KBM-7 (cell line): Measurements from ENCODE around the gene MED28.
"Not testable (repeated sequence)": the region's sequence is repeated elsewhere in the genome, so short reads cannot be mapped to it uniquely, and the experiment has no call there.

Source experiments
- DNase-seq: peaks from one replicate; pipeline ENCODE4 v3.0.0-alpha.2; 2015
- in situ Hi-C: fragments of 300-500 bp; cut with MboI; formaldehyde crosslinking; loops from 2 replicates; pipeline ENCODE4 v1.14.3; 2020; ENCODE audit warnings: low sequenced_read_pairs, low pct_unique_long_range_greater_than_20kb, mixed read lengths

The MED28 gene

DNA sequence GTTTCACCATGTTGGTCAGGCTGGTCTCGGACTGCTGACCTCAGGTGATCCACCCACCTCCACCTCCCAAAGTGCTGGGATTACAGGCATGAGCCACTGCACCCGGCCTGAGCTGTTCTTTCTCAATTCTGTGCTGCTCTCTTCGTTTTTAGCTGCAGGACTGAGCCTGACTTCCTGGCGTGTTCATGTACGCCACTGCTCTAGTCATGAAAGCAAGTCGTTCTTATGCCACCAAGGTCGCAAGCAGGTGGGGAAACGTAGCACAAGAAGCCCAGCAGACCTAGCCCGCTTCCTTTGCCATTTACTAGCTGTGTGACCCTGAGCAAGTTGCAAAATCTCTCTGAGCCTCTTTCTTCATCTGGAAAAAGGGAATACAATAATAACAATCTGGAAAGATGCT lies 43.4 kb downstream of the MED28 start:
- DNase-seq, result no peak
- in situ Hi-C loops, result no loop called here

DNA sequence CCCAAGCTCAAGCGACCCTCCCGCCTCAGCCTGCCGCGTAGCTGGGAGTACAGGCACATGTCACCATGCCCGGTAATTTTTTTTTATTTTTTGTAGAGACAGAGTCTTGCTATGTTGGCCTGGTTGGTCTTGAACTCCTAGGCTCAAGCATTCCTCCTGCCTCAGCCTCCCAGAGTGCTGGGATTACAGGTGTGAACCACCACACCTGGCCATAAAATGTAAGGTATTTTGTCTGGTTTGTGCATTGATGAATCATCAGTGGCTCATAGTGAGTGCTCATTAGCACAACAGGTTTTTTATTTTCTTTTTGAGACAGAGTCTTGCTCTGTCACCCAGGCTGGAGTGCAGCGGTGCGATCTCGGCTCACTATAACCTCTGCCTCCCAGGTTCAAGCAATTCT lies 44.8 kb downstream of the MED28 start:
- in situ Hi-C loops, result not testable (repeated sequence)

DNA sequence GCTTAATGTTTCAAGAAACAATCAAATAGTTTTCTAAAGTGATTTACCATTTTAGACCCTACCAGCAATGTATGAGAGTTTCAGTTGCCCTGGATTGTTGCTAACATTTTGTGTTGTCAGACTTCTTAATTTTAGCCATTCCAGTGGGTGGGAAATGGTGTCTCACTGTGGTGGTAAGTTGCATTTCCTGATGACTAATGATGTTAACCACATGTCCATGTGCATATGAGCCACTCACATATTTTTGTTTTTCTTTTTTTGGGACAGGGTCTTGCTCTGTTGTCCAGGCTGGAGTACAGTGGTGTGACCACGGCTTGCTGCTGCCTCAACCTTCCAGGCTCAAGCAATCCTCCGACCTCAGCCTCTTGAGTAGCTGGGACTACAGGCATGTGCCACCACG lies 48.3 kb downstream of the MED28 start:
- in situ Hi-C loops, result no loop called here
- DNase-seq, result no peak

More for the DNA sequence above, 44.8 kb downstream of the MED28 start:
- not testable (repeated sequence) for DNase-seq

DNA sequence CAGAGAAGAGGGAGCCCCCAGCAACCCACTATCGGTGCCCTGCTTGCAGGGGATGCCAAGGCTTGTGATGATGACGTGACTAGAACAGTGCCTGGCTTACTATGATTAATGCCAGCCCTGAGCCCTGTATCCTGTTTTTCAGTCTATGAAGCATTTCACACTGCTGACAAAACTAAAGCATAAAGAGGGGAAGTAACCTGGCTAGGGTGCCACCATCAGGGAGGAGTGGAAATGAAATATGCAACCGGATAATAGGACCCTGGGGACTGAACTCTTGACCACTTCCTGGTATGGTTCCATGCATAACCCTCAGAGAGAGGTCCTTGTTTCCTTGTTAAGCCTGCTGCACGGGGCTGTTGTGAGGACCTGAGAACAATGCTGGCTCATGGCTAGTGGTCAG lies 50.3 kb downstream of the MED28 start:
- in situ Hi-C loops, result no loop called here
- DNase-seq, result peak; percentile 83

DNA sequence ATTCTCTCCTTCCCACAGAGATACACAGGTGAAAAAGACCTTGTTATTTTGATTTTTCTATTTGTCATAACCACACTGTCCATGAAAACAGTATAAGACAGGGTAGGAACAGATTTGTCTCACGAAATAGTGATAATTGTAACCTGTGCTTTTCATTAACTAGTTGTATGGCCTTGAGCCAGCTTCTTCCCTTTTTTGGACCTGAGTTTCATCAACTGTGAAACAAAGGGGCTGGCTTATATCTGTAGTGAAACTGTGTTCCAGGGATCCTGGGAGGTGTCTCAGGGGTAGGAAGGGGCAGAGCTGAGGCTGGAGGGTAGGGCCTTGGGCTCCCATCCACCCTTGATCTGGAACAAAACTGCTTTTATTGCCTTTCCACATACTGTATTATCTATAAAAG lies 50.9 kb downstream of the MED28 start:
- no peak for DNase-seq
- in situ Hi-C loops, result no loop called here

DNA sequence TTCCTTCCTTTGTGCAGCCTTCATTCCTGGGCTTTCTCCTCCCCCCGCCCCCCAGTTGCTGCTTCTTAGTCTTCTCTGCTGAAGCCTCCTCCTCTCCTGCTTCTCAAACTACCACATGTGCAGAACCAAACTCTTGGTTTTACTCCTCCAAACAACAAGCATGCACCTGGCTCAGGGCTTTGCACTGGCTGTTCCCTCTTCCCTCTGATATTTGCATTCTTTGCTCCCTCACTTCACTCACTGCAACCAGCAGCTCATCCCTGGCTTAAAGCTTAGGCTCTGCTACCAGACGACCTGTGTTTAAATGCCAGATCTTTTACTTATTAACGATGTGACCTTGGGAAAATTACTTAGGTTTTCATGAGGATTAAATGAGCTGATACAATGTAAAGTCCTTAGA lies 51.4 kb downstream of the MED28 start:
- DNase-seq, result no peak
- in situ Hi-C loops, result no loop called here

DNA sequence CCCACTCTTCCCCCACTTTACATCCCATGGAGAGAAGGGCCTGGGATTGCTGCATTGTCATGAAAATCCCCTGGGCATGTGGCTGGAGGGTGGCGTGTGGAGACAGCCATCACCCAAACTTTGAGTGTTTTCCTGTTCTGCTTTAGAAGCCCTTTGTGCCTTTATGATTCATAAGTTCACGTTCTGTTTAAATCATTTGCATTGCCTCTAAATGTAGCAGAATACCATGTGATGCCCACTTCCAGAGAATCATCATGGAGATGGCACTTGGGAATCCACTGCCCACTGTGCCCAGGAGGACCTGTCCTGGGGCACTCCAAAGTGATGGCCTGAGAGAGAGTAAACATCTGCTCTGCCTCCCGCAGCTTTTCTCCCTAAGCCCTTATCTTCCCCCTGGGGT lies 52.8 kb downstream of the MED28 start:
- DNase-seq, result no peak
- in situ Hi-C loops, result no loop called here

DNA sequence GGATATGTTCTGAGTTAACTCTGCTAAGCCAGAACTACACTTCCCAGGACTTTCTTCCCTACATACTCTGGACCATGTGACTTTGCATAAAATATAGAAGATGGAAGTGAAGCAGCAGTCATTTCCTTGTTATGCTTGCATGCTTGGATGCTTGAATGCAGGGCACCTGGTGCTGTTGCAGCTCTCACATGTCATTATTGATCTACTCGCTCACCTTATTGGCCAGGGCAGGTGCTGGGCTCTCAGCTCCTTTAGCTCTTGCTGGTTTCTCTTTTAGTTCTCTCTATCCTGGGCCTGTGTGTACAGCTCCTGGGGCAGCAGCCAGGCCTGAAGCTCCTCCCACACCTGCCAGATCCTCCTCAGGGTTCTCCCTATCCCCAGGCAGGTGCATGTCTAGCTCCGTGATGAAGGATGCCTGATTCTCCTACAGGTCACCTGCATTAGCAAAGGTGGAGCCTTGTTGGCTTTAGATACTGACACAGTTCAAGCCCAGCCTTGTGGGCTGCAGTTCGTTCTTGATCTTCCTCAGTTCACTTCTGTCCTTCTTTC lies 53.3 kb downstream of the MED28 start:
- in situ Hi-C loops, result no loop called here
- no peak for DNase-seq

DNA sequence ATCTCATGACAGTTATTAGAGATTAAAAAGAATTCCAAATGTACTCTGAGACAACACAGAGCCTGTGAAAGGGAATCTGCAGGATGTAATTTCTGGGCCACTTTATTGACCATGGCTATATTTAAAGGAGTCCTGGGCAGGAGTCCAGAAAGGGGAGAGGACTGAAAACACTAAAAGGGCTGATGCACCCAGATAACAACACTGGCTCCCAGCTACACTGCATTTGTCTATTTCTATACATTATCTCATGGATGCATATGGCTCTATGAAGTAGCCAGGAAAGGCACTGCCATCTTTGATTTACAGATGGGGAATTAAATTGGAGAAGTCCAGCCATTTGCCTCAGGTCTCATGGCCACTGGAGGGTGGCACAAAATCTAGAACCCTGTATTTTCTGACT lies 56.0 kb downstream of the MED28 start:
- in situ Hi-C loops, result no loop called here
- no peak for DNase-seq

DNA sequence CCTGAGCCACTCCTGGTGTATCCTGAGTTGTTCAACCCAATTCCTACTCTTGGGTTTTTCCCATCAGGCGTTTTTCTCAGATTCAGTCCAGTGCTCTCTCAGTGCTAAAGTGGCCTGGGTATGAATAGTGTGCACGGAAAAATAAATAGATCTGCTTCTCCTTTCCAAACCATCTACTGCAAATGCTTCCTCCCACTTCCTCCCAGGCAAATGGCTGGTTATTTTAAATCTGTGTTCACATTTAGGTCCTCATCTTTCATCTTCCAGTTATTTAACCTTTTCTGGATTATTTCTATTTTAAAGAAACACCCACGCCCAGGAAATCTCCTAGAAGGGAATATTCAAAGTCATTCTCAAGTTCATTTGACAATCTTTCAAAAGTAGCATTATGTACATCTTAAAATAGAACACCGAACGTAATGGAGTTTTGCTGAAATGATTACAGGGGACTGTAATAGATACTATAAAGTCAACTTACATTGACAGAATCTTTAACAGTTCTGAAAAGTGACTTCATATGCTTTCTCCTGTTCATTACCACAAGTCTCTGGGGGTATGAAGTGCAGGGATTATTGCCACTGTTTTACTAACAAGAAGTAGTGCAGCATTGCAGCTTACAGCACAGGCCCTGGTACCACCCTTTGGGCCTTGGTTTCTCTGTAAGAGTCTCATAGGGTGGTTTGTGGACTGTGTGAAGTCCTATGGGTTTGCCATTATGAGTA lies 66.3 kb downstream of the MED28 start:
- DNase-seq, result peak; percentile 27
- in situ Hi-C loops, result no loop called here

DNA sequence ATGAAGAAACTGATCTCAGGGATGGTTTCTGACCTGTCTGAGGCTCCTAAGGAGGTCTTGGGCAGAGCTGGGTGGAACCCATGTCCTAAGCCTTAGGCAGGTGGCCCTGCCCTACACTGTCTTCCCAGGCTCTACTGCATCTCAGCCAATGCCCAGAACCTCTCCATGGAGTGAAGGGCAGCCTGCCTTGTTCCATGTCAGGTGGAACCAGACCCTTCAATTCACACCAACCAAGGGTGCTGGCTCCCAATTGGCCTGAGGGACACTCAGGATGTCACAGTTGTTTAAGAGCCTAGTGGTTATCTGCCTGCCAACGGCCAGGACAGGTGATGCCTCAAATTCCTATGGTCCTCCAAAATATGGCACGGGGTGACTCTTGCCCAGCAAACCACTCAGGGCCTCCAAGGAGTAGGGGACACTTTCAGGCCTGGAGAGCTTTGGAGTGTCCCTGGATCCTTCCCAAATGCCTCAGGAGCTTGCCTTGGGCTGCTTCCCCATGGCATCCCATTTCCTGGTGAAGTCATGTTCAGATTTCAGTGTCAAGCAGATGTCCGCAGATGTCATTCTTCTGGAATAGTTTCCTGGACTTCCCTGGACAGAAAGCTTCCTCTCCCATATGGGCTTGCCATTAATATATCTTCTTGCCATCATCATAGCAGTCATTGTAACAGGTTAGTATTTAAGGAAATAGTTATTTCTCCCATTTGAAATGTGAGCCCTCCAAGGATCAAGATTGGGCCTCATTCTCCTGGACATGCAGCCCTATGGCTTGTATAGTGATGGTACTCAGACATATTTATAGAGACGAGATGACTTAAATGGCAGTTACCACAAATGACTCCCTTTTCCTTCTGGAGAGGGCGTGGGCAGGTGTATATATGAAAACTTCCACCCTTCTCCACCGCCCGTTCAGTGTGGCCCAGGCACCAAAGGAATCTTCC lies 67.1 kb downstream of the MED28 start:
- in situ Hi-C loops, result no loop called here
- DNase-seq, result no peak

DNA sequence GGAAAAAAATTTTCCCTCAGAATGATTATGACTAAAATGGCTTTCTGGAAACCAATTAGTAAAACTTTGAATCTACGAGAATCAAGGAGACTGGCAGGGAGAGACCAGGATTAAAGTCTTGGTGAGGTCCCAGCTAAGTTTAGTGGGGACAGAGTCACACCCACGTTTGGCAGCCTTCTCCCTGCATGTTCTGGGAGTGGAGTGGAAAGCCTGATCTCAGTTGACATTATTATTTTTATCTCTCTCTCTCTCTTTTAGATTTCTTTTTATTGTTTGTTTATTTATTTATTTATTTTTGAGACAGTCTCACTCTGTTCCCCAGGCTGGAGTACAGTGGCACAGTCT lies 67.8 kb downstream of the MED28 start:
- DNase-seq, result no peak
- in situ Hi-C loops, result no loop called here
